Measurements from ENCODE around the gene CIDEA.
"Not testable (repeated sequence)": the region's sequence is repeated elsewhere in the genome, so short reads cannot be mapped to it uniquely, and the experiment has no call there.

Gene CIDEA, protein sequence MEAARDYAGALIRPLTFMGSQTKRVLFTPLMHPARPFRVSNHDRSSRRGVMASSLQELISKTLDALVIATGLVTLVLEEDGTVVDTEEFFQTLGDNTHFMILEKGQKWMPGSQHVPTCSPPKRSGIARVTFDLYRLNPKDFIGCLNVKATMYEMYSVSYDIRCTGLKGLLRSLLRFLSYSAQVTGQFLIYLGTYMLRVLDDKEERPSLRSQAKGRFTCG

DNA sequence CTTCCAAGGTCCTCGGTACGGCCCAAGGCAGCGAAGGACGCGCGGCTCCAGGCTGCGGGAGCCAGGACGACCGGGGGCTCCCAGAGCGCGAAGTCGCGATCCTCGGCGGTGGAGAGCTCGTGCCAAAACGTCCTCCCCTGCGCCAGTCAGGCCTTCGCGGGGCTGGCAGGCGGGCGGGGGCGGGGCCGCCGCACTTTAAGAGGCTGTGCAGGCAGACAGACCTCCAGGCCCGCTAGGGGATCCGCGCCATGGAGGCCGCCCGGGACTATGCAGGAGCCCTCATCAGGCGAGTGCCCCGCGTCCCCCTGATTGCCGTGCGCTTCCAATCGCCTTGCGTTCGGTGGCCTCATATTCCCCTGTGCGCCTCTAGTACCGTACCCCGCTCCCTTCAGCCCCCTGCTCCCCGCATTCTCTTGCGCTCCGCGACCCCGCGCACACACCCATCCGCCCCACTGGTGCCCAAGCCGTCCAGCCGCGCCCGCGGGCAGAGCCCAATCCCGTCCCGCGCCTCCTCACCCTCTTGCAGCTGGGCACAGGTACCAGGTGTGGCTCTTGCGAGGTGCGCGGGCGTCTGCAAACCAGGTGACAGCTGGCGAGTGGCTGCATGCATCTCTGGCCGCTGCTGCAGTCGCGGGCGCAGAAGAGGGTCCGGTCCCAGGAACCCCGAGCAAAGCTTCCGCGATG lies at the start of gene CIDEA:
Gene CIDEA (plus strand): TSS at position 226 of the 684 bp plus-strand sequence. CDS start 23 bp downstream, at position 249.
- DNase-seq: no peak

DNA sequence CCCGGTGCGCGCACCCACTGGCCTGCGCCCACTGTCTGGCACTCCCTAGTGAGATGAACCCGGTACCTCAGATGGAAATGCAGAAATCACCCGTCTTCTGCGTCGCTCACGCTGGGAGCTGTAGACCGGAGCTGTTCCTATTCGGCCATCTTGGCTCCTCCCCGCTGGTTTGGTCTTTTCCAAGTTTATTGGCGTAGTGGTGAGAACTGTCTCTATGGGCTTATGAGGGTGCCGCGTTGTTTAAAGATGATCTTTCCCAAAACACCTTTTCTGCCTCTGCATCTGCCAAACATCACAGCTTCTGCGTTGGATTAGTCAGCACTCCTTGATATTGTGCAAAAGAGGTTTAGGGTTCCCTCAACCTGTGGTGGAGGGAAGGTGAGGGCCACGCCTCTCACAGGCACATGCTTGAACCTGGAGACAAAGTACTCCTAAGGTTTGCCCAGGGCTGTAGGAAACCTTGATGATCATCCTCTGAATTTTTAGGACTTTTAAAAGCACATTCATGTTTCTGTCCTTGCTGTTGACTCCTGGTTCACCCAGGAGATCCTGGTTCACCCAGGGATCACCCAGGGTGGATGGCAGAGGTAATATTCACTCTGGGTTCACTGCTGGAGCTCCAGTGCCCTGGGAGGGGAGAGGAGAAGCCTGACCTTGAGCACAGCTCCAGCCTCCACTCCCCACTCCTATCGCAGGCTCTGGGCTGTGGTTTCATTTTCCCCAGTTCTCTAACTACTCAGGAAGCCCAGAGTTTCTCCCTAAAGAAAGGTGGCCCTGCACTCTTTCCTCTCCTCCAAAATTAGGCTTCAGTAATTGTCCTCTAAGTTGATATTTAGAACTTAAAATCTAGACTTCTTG lies 45.6 kb upstream of the CIDEA start:
- not testable (repeated sequence) for DNase-seq

DNA sequence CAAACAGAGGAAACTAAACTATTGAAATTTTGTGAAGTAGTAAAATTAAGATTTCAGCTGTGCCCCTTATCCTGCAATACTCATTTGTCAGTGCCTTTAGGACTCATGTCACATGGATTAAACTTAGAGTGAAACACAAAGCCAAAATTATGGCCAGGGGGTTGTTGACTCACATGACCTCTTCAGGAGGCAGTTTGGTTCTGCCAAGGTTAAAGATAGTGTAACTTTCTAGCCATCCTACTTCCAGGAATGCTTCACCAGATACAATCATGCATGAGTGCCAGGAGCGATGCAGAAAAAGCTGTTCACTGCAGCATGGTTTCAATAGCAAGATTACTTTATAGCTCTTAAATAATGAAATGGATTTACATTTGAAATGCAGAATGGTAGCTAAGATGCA lies 41.9 kb upstream of the CIDEA start:
- DNase-seq: not testable (repeated sequence)

DNA sequence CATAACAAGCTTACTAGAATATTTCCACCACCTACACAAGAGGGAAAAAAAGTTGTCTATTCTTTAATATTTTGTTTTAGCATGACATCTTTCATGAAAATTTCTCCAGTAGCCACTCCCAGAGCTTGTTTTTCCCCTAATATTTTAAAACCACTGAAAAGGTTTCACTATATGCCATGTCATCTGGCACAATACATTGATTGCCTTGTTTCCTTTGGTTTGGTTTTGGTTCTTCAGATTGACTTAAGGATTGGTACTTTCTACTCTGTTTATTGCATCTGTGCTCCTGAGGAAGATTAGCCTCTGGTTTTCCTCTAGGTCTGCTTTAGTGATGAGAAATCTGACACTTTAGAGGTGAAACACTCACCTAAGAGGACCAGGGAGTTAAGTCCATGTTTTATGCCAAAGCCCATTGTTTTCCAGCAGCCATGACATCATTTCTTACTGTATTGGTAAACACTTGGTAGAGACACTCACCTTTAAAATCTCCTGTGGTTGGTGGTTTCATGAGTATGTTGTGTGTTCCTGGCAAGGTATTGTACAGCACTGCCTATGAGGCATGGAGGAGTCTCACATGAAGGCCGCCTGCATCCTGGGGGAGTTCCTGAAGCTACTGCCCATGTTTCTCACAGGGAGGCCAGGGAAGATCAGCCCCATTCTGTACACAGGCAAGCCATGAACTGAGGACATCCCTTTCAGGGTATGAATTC lies 39.7 kb upstream of the CIDEA start:
- not testable (repeated sequence) for DNase-seq

DNA sequence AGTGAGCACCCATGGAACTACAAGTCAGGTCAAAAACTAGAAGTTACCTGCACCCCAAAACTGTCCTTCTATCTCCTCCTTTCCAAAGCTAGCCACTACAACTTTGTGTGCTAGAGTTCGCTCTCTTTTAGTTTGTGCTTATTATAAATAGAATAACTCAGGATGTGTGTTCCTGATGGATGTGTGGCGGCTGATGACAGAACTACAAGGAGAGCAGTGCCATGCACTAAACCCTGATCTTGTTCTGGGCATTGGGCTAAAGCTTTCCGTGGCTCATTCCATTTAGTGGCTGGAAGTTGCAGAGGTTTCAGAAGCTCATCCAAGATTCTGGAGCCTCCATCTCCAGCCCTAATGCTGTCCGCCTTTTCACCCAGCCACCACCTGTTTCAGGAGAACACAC lies 37.7 kb upstream of the CIDEA start:
- DNase-seq: not testable (repeated sequence)

DNA sequence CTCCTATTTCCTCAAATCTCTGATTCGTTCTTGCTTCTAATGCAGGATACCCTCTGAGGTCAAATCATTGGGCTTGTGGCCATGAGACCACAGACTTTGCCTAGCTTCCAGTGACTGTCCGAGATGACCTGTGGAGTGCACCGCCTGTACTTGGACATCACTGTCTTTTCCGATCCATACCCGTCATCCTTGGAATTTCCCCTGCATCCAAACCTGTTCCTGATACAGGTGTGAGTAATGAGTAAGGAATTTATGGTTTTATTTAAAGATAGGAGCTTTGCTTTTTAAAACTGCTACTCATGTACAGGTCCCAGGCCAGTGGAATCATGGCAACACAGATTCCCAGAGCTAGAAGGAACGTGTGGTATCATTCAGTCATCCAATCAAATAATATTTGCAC lies 35.6 kb upstream of the CIDEA start:
- not testable (repeated sequence) for DNase-seq

DNA sequence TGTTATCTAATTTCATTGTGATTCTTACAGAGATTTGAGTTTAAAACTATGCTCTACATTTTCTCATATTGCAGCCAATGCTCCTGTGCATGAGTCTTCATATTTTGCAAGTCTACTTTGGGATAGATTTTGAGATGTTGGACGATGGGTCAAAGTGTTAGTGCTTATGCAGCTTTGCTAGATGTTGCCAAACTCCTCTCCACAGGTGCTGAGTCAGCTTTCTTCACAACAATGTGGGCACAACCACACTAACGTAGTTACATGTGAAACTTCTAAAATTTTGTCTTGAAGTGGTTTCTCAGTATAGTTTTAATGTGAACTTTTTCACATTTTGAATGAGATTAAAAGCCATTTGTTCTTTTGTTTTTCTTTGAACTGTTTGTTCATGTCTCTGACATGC lies 32.1 kb upstream of the CIDEA start:
- DNase-seq: not testable (repeated sequence)

DNA sequence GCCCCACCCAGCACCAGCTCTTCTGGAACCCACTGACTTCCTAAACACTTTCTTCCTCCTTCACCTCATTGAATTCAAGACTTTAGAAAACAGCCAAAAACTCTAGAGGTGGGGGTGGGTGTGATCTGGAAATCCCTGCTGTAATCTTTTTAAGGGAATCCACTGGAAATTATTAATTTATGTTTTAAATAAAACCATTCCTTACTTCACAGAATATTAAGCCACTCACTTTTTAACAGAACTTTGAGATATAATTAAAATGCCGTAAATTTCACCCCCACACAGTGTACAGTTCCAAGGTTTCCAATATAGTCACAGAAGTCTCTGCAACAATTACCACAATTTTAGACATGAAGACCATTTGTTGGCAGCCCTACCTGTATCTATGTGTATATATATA lies 30.8 kb upstream of the CIDEA start:
- DNase-seq: not testable (repeated sequence)

DNA sequence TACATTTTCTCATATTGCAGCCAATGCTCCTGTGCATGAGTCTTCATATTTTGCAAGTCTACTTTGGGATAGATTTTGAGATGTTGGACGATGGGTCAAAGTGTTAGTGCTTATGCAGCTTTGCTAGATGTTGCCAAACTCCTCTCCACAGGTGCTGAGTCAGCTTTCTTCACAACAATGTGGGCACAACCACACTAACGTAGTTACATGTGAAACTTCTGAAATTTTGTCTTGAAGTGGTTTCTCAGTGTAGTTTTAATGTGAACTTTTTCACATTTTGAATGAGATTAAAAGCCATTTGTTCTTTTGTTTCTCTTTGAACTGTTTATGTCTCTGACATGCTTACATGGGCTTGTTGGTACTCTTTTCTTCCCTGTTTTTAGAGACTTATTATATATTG lies 27.4 kb upstream of the CIDEA start:
- not testable (repeated sequence) for DNase-seq

DNA sequence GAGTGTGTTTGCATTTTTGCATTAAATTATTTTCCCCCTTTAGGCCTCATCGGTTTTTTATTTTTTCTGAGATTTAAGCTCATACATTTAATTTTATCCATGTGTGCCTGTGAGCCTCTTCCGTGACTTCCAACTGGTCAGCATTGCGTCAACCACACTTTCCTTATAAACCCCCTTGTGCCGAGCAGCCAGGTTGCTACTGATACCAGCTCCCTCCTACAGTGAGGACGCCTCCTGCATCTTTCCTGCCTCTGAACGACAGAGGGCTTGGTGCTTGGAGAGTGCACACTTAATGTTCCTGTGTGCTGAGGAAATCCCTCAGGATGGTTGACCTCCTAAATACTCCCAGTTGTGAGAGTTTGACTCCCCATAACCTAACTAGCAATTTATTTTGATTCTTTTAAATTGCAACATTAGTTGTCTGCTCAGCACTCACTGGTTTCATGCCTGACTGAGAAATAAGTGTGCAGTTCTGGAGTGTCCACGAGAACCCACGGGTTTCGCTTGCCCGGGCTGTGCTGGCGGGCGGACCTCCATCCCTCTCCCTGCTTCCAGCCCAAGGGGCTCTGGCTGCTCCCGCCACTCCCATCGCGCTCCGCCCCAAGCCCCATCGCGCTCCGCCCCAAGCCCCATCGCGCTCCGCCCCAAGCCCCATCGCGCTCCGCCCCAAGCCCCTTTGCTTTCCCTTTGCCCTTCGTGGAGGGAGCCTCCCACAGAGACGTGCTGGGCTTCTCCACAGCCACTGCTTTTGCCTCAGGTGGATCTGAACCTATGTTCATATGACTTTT lies 26.6 kb upstream of the CIDEA start:
- DNase-seq: not testable (repeated sequence)

DNA sequence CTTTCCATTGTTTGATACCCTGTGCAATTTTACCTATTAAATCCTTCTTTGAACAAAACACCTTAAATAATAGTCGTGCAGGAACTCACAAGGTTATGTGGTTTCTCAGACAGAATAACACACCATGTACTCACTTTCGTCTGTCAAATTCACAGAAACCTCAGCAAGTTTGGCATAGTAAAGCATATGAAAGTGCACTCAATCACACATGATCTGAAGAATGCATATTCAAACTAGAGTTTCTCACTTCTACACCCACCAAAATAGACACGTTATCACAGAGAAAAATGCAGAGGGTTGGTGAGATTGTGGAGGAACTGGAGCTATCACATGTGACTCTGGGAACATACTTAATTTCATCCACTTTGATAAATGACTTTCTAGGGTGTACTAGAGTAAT lies 25.9 kb upstream of the CIDEA start:
- DNase-seq: not testable (repeated sequence)

DNA sequence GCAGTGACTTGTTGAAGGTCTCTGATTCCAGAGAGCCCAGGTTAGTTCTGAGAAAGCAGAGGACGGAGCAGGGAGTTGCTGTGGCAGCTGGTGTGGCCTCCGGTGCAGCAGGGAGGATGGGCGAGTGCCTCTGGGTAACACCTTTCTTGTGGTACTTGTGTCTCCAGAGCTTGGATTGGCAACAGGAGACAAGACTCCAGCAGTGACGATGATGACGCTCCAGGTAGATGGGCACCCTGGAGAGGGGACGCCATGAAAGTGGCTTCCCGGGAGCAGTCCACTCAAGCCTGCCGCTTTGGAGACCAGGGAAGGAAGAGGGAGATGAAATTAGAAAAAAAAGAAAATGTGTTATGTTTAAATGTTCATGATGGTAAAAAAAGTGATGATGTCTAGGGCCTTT lies 23.6 kb upstream of the CIDEA start:
- not testable (repeated sequence) for DNase-seq

DNA sequence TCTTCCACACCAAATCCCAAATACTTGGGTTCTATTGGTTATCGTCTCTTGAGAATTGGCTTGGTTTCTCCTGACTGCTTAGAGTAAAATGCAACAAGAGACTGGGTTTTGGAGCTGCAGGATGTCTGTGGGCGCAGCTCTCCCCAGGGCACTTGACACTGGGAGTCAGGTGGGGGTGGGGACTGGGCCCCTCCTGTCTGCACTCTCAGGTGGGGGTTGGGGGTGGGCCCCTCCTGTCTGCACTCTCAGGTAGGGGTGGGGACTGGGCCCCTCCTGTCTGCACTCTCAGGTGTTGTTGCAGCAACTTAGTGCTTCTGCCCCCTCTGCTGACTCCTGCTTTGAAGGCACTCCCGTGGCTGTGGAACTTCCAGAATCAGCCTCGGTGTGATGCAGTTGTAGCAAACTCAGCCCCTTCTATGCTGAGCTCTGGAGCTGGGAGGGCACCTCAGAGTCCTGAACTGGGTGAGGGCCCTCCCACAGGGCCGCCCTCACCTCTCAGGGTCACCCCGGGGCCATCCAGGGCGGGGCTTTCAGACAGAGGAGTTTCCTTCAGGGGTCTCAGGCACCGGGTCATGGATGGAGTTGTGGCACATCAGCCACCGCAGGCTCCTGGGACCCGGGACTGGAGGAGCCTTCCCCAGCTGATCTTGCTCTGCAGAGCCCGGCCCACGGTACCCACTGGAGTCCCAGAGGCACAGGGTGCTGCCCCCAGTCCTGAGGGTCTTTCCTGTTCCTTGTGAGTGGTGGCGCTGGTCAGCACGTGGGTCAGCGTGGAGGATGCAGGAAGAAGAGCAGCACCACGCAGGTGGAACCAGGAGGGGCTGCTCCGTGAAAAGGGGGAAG lies 22.9 kb upstream of the CIDEA start:
- DNase-seq: no peak

DNA sequence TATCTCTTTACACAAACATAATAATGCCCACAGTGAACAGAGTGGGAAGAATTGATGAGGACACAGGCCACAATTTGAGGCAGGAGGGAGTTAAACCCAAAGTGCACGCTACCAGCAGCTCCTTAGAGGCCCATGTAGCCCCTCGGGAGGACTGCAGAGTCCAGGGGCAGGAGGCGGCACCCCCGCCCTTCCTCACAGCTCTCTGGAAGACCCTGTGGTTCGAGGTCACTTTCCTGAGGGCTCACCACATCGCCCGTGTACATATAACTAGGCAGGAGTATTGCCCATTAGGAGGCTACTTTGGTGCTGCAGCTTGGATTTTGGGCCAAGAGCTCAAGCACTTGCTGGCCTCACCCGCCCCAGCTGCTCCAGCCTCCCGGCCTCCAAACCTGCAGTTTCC lies 22.2 kb upstream of the CIDEA start:
- DNase-seq: no peak

DNA sequence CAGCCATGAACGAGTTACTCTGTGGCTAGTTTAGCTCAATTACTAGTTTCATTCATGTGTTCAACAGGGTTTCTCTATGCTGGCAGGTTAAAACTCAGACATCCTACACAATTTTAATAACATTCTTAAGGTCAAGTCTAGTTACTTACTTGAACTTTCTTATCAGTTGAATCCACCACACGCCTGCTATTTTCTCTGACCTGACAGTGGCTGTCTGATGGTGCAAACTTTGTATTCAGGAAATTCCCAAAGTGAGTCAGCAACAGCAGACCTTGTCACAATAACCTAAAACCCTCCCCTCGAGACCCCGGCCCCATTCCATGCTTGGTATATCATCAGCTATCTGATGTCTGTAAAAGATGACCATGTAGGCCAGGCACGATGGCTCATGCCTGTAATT lies 20.8 kb upstream of the CIDEA start:
- DNase-seq: no peak

DNA sequence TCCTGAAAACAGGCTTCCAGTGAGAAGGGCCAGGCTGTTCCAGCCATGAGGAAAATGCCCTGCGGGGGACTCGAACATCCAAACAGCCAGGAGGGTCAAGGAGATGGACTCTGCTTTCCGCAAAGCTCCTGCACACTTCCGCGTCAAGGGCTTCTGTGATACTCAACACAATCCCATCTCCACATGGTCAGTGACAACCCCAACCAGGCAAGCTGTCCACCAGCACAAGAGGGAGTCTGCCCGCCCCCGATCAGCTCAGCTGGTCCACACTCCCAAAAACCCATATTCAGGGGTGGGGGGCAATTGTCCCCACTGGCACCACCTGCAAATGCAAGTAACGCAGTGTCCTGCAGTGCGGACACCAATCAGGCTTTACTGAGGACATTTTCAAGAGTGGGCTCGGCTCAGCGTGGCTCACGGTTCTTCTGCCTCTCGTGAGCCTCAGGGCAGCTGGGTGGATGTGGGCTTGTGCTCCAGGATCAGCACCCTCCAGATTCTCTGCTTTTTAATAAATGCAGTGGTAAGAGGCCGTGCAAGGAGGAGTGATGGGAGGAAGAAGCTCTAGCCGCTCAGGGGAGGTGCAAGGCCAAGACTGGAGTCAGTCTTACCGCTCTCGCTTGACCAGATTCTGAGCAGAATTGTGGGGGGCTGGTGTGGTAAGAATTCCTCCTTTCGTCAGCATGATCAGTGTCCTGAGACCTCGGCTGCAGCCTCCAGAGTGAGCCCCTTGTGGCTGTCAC lies 19.5 kb upstream of the CIDEA start:
- DNase-seq: no peak

DNA sequence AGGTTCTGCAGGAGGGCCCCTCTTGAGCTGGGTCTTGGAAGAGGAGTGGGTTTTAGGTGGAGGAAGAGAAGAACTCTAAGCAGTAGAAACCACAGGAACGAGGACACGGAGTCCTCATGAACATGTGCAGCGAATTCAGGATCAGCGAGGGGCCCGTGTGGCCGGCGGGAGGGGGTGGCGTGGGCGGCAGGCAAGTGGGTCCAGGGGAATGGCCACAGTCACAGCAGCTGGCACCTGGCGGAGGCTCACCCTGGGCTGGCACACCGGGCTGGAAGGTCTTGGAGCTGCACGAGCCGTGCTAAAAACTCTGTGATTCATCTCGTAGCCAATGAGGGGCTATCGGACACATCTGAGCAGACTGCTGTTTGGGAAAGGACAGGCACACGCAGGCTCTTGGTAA lies 18.0 kb upstream of the CIDEA start:
- DNase-seq: no peak

DNA sequence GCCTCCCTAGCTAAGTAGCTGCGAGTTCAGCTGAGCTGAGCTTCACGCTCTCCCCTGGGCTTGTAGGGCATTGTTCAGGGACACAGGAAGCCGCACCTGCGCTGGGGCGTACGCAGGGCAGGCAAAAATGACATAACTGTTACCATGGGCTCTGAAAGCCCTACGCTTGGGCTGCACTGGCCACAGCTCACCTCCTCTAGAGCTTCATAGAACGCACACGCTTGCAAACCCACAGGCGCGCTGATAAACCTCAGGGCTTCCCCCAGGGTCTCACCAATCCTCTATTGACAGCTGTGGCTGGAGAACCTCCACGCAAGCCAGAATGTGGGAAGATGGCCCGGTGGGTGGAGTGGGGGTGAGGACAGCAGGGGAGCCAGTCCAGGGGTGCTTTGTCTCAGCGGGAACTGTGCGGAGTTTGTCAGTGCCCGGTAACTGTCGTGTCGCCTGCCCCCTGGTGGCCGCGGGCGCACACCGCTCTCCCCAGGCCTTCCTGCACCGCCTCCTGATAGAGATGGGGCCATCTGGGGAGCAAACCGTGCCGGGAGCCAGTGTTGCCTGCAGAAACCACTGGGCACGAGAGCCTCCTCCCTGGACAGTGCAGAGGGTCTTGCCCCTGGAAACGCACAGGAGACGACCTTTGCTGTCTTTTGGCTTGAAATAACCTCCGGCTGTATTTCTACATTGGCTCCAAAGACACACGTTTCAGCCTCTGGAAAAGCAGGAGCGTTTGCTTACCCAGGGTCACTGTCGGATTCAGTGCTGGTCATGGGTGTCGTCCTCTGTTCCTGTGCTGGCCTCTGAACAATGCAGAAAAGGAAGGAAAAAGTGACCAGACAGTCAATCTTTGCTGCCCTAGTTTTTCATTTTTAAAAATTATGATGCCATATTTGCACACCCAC lies 17.0 kb upstream of the CIDEA start:
- peak; percentile 6 to 29 for DNase-seq

DNA sequence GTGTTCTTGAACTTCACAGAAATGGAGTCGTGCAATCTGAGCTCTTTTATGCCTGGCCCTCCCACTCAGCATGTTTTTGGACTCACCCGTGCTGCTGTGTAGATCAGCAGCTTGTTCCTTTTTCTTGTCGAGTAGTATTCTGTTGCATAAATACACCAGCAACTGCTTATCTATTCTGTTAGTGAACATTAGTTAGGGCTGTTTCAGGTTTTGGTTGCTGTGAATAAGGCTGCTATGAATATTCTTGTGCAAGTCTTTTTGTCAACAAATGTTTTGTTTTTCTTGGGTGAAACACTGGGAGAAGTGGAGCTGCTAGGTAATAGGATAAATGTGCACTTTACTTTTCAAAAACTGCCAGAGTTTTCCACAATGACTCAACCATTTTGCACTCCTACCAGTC lies 15.3 kb upstream of the CIDEA start:
- DNase-seq: no peak

Data from NCI-H1930 (cell line).